Measurements from ENCODE around the gene PTPRT.

GRCh38 chr20:42493001-42493400, 696.7 kb downstream of the PTPRT start:
- TF ChIP-seq CTCF (IDR thresholded peaks at IDR 0.05; ENCODE audit: insufficient read depth, low read length, poor library complexity, severe bottlenecking) (no peak), EZH2phosphoT487 (conservative IDR thresholded peaks at IDR 0.05; ENCODE audit: low read length) (no peak)

Data from SU-DHL-6 (cell line).